IPS DF 19.7 (cell line): ENCODE measurements around the gene MEAF6.
"Not testable (repeated sequence)": the region's sequence is repeated elsewhere in the genome, so short reads cannot be mapped to it uniquely, and the experiment has no call there.

Source experiments
- DNase-seq: peaks from one replicate; pipeline ENCODE4 v3.0.0-alpha.2; 2013; ENCODE audit warnings: low read depth, low spot score

Gene MEAF6

GRCh38 chr1:37514350-37515184 lies at the start of gene MEAF6:
Gene MEAF6, minus strand, starts transcription at chr1:37514766. Its CDS starts 20 bp downstream, at chr1:37514746.
- peak; percentile 59 for DNase-seq

GRCh38 chr1:37562984-37563383 lies 48.4 kb upstream of the MEAF6 start:
- DNase-seq: no peak

- peak; percentile 20 for DNase-seq
Observed at GRCh38 chr1:37561133-37562132, 46.9 kb upstream of the MEAF6 start.

GRCh38 chr1:37560401-37561132 lies 46.0 kb upstream of the MEAF6 start:
- DNase-seq: no peak

- not testable (repeated sequence) for DNase-seq
Observed at GRCh38 chr1:37559957-37560379, 45.4 kb upstream of the MEAF6 start.

- no peak for DNase-seq
Observed at GRCh38 chr1:37559080-37559479, 44.5 kb upstream of the MEAF6 start.

GRCh38 chr1:37558411-37558810 lies 43.8 kb upstream of the MEAF6 start:
- no peak for DNase-seq

- DNase-seq: no peak
Observed at GRCh38 chr1:37557402-37557801, 42.8 kb upstream of the MEAF6 start.

- DNase-seq: peak; percentile 52
Observed at GRCh38 chr1:37556712-37557196, 42.2 kb upstream of the MEAF6 start, which contains the start of gene DNALI1. Gene DNALI1, plus strand, starts transcription at chr1:37556940. Its CDS starts 55 bp downstream, at chr1:37556995.

- DNase-seq: peak; percentile 81
Observed at GRCh38 chr1:37553927-37554808, 39.6 kb upstream of the MEAF6 start, which contains the start of gene SNIP1. Gene SNIP1, minus strand, starts transcription at chr1:37554293. Its CDS starts 64 bp downstream, at chr1:37554229.

- no peak for DNase-seq
Observed at GRCh38 chr1:37553598-37553926, 39.0 kb upstream of the MEAF6 start.

GRCh38 chr1:37549341-37549740 lies 34.8 kb upstream of the MEAF6 start:
- DNase-seq: no peak

GRCh38 chr1:37545019-37545418 lies 30.5 kb upstream of the MEAF6 start:
- no peak for DNase-seq

- DNase-seq: no peak
Observed at GRCh38 chr1:37544530-37544929, 30.0 kb upstream of the MEAF6 start.

GRCh38 chr1:37540036-37540785 lies 25.6 kb upstream of the MEAF6 start:
- no peak for DNase-seq

GRCh38 chr1:37539154-37539553 lies 24.6 kb upstream of the MEAF6 start:
- not testable (repeated sequence) for DNase-seq

- DNase-seq: no peak
Observed at GRCh38 chr1:37537378-37537777, 22.8 kb upstream of the MEAF6 start.

GRCh38 chr1:37533317-37534093 lies 18.9 kb upstream of the MEAF6 start:
- no peak for DNase-seq
